Loucy (cell line): Measurements from ENCODE around the gene TACC2.

Experiments used
- H2AFZ ChIP-seq: fragments of 200-600 bp; sonication (generic); 2 replicates; pipeline ENCODE4 v1.6.0; 2016; ENCODE audit warnings: antibody characterized with exemption, mild to moderate bottlenecking, low read length, moderate library complexity
- H3F3A ChIP-seq: fragments of 200-600 bp; 2 replicates; pipeline ENCODE4 v1.6.0; 2016; ENCODE audit warnings: antibody characterized with exemption, low read depth, mild to moderate bottlenecking
- H3K27me3 ChIP-seq: fragments of 200-600 bp; sonication (generic); 2 replicates; pipeline ENCODE4 v1.6.1; 2014; ENCODE audit warnings: low read length, mild to moderate bottlenecking; ENCODE audit not compliant: insufficient read depth, poor library complexity, severe bottlenecking
- H3K36me3 ChIP-seq: fragments of 200-600 bp; sonication (generic); 2 replicates; pipeline ENCODE4 v1.6.1; 2016; ENCODE audit warnings: low read length; ENCODE audit not compliant: insufficient read depth
- H3K4me1 ChIP-seq: fragments of 200-600 bp; sonication (generic); 2 replicates; pipeline ENCODE4 v1.5.1; 2014; ENCODE audit warnings: low read length, mild to moderate bottlenecking; ENCODE audit not compliant: insufficient read depth, poor library complexity, severe bottlenecking
- H3K4me2 ChIP-seq: fragments of 200-600 bp; sonication (generic); 2 replicates; pipeline ENCODE4 v1.6.0; 2014; ENCODE audit warnings: antibody characterized with exemption, low read length, low read depth, mild to moderate bottlenecking; ENCODE audit not compliant: poor library complexity, severe bottlenecking
- H3K4me3 ChIP-seq: fragments of 200-600 bp; sonication (generic); 2 replicates; pipeline ENCODE4 v1.5.1; 2014; ENCODE audit warnings: low read length, mild to moderate bottlenecking, mixed read lengths; ENCODE audit not compliant: poor library complexity, severe bottlenecking
- H3K79me2 ChIP-seq: fragments of 200-600 bp; sonication (generic); 2 replicates; pipeline ENCODE4 v1.6.1; 2014; ENCODE audit warnings: low read length; ENCODE audit not compliant: insufficient read depth
- H3K9ac ChIP-seq: fragments of 200-600 bp; sonication (generic); 2 replicates; pipeline ENCODE4 v1.6.0; 2014; ENCODE audit warnings: mild to moderate bottlenecking, low read depth, low read length, moderate library complexity; ENCODE audit not compliant: poor library complexity, severe bottlenecking
- H3K9me2 ChIP-seq: fragments of 200-600 bp; sonication (generic); replicated peaks from 2 replicates; pipeline ENCODE4 v1.6.1; 2016; ENCODE audit warnings: low read depth, low read length, mixed read lengths
- H3K9me3 ChIP-seq: fragments of 200-600 bp; sonication (generic); 2 replicates; pipeline ENCODE4 v1.6.1; 2014; ENCODE audit warnings: mild to moderate bottlenecking, antibody characterized with exemption, low read length, low read depth; ENCODE audit not compliant: insufficient read depth
- H4K20me1 ChIP-seq: fragments of 200-600 bp; sonication (generic); 2 replicates; pipeline ENCODE4 v1.6.0; 2014; ENCODE audit warnings: antibody characterized with exemption, low read length, mild to moderate bottlenecking; ENCODE audit not compliant: insufficient read depth, poor library complexity, severe bottlenecking
- CTCF ChIP-seq: fragments of 200-600 bp; sonication (generic); conservative IDR thresholded peaks from 2 replicates; pipeline ENCODE4 v1.5.1; 2014; ENCODE audit warnings: mild to moderate bottlenecking, antibody characterized with exemption, low read length
- EZH2phosphoT487 ChIP-seq: fragments of 200-600 bp; IDR thresholded peaks from 2 replicates; pipeline ENCODE4 v1.6.1; 2018; ENCODE audit warnings: antibody characterized with exemption, mild to moderate bottlenecking, moderate library complexity, borderline replicate concordance

The TACC2 gene

GRCh38 chr10:121947343-121948330, 41.3 kb upstream of the TACC2 start:
- TF ChIP-seq EZH2phosphoT487 (no peak), CTCF (no peak)
- Histone ChIP-seq H3K36me3 (no peaks in the 10 kb centered on the region), H3K27me3 (no peaks in the 10 kb centered on the region), H4K20me1 (no peaks in the 10 kb centered on the region), H3K9ac (no peak overlapping the region), H2AFZ (no peak overlapping the region), H3K4me1 (no peaks in the 10 kb centered on the region), H3K9me3 (no peaks in the 10 kb centered on the region), H3K79me2 (no peaks in the 10 kb centered on the region), H3K4me3 (no peak overlapping the region), H3K4me2 (no peak overlapping the region), H3F3A (no peaks in the 10 kb centered on the region), H3K9me2 (no peaks in the 10 kb centered on the region)

GRCh38 chr10:121949049-121949448, 39.9 kb upstream of the TACC2 start:
- Histone ChIP-seq H3K4me1 (no peaks in the 10 kb centered on the region), H3K79me2 (no peaks in the 10 kb centered on the region), H3K27me3 (no peaks in the 10 kb centered on the region), H2AFZ (no peak overlapping the region), H3K4me2 (no peak overlapping the region), H3K9me2 (no peaks in the 10 kb centered on the region), H3K9ac (no peak overlapping the region), H3K4me3 (no peak overlapping the region), H3K36me3 (no peaks in the 10 kb centered on the region), H3K9me3 (no peaks in the 10 kb centered on the region), H4K20me1 (no peaks in the 10 kb centered on the region), H3F3A (no peaks in the 10 kb centered on the region)
- TF ChIP-seq EZH2phosphoT487 (no peak), CTCF (no peak)

- no peaks in the 10 kb centered on the region for H3K9me3 ChIP-seq
- no peak overlapping the region for H2AFZ ChIP-seq
- no peaks in the 10 kb centered on the region for H3K9me2 ChIP-seq
- H3K4me1 ChIP-seq, result no peaks in the 10 kb centered on the region
- TF ChIP-seq CTCF, result no peak
- TF ChIP-seq EZH2phosphoT487, result no peak
- no peak overlapping the region for H3K4me2 ChIP-seq
- H3K4me3 ChIP-seq, result no peak overlapping the region
- no peaks in the 10 kb centered on the region for H3K27me3 ChIP-seq
- H3K79me2 ChIP-seq, result no peaks in the 10 kb centered on the region
- no peak overlapping the region for H3K9ac ChIP-seq
- no peaks in the 10 kb centered on the region for H3F3A ChIP-seq
- no peaks in the 10 kb centered on the region for H4K20me1 ChIP-seq
- no peaks in the 10 kb centered on the region for H3K36me3 ChIP-seq
Observed at GRCh38 chr10:121949451-121949850, 39.5 kb upstream of the TACC2 start.
